ENCODE data around the gene FABP6. TPM values are rescaled to one million over a fixed set of nuclear protein-coding genes. Genes with fewer than 3 reads are reported as not detected.

FABP6 gene
- total RNA-seq, 2 experiments from 2014 or later: not detected

DNA sequence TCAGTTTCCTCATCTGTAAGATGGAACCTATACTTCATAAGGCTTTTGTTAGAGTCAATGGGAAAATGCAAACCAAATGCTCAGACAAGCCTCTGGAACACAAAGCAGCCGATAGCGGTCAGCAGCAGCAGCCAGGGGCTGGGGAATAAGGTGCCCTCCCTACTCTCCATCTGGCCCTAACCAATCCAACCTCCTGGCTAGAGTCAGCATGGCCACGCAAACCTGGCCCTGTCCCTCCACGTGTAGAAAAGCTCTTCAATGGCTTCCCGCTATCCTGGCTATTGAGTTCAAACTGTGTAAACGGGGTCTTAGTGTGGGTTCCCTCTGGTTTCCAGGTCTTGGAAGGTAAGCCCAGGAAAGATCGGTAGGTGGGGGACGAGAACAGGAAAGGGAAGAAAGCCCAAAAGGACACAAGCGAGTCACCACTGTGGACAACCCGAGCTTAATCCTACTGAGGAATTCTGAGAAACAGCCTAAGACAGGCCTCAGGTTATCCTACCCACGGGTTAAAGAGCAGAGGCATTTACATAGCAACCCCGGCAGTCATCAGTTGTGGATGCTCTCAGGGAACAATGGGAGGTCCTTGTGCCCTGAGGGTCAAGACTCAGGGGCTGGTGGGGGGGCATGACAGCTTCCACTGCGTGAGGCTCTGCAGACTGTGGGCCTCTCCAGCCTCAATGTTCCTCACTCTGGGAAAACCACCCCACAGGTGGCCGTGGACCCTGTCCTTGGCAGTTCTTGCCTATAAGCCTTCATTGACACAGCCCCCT, 30.9 kb downstream of the FABP6 start:
- Mint-ChIP-seq H3K9me3 (no peaks in the 10 kb centered on the region), H3K4me3 (no peak overlapping the region), H3K27ac (no peak overlapping the region), H3K27me3 (peaks cover 10% of the 10 kb centered on the region), H3K36me3 (ENCODE audit: low read depth) (no peaks in the 10 kb centered on the region), H3K4me1 (no peaks in the 10 kb centered on the region)
- CTCF ChIA-PET: interaction anchor here (0.9 kb wide), 1 partner anchor 11 kb away, joined by 3 read pairs; no protein-coding TSS in a partner anchor
- no peak for DNase-seq
- POLR2A ChIA-PET: no interaction called here

DNA sequence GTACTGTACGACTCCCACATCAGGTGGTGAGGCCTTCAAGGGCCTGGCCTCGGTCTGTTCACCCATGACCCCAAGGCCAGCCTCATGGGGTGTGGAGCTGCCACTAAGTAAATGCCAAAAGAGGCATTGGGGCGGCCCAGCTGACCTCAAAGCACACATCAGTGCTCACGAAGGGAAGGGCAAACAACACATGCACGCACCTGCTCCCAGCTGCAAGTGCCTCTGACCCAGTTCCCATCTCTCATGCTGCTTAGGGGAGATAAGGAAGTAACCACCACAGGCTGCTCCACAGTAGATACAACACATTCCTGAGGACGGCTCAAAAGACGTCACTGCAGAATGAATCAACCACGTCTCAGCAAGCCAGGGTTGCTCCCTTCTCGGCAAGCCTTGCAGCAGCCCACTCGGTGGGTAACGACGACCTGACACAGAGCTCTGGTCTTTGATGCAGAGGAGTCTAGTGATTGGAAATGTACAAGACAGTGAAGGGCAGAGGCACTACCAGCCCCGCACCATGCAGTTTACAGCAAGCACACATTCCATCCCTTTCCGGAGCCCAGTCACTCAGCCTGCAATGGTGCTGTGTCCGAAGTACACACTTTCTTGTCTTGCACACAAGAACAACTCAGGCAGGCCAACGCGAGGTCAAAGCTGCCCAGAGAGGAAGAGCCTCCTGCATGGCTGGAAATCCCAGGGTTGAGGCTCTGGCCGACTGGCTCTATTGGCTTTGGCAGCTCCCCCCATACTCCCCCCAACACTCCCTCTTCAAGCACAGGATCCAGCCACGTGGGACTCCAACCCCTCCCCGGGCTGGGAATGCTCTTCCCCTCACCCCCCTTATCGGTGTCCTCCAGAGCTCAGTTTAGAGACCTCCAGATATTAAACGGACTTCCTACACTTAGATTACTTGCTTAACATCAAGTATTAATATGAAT, 31.8 kb downstream of the FABP6 start:
- H3K9me3 Mint-ChIP-seq: no peaks in the 10 kb centered on the region
- no peaks in the 10 kb centered on the region for H3K4me1 Mint-ChIP-seq
- H3K27me3 Mint-ChIP-seq: peaks cover 10% of the 10 kb centered on the region
- H3K27ac Mint-ChIP-seq: no peak overlapping the region
- ChIA-PET CTCF (no interaction called here), POLR2A (interaction anchor here (0.7 kb wide), 1 partner anchor 1300 kb away, joined by 3 read pairs; no protein-coding TSS in a partner anchor)
- no peak overlapping the region for H3K4me3 Mint-ChIP-seq
- no peak for DNase-seq
- no peaks in the 10 kb centered on the region for H3K36me3 Mint-ChIP-seq (ENCODE audit: low read depth)

DNA sequence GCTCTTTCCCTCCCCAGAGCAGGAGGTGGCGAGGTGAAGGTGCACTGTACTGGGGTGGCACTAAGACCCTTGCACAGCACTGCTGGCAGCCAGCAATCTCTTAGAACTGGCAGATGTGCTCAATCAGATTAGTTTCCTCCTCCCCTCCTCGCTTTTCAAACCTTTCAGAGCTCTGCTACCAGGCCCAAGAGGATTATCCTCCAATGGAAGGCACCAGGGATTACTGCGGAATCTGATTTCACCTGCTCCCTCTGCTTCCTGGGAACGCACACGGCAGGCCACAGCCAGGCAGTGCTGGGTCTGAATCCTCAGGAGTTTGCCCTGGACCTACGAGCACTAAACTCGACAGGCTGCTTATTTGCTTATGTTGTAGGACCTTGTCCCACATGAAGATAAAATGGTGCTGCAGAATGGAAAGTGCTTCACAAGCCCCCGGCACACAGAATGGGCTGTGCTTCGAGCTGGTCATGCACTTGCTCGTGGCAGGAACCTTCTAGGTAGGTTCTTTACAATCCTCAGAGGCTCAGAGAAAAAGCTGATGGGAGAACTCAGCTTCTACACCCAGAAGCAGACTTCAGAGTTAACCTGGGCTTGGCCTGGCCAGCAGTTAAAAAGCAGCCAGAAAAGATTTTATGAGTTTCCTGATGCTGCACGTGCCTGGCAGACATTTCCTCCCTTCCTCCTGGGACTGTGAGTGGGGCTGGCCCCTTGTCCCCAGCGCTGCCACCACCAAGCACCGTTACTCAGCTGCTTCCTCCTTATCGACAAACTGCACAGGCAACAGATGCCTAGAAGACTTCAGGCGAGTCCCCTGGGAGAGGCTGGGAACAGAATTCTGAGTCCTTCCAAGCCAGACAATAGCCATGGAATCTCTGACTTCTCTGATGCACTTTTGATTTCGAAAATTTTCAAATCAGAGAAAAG, 33.1 kb downstream of the FABP6 start:
- Mint-ChIP-seq H3K27me3 (peaks cover 10% of the 10 kb centered on the region), H3K27ac (no peak overlapping the region), H3K36me3 (ENCODE audit: low read depth) (no peaks in the 10 kb centered on the region), H3K4me3 (no peak overlapping the region), H3K9me3 (no peaks in the 10 kb centered on the region), H3K4me1 (no peaks in the 10 kb centered on the region)
- POLR2A ChIA-PET: interaction anchor here (0.7 kb wide), 1 partner anchor 1301 kb away, joined by 3 read pairs; no protein-coding TSS in a partner anchor
- CTCF ChIA-PET: no interaction called here
- DNase-seq: no peak

DNA sequence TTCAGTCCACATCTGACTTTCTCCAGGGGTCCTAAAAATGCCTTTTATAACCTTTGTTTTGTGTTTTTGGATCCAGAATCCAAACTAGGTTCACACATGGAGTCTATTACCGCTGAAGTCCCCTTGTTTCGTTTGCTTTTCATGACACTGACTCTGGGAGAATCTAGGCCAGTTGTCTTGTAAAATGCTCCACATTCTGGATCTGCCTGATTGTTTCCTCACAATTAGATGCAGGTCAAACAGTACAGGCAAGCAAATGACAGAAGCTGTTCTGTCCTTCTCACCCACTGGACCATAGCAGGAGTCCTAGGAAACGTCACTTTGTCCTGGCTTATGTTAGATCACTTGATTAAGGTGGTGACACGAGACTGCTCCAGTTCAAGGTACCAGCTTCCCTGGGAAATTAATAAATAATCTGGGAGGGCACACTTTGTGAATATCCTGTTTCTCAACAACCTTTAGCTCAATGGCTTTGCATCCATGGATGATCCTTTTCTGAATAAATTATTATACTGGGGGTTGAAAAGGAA, 34.1 kb downstream of the FABP6 start:
- Mint-ChIP-seq H3K4me3 (no peak overlapping the region), H3K27me3 (peaks cover 10% of the 10 kb centered on the region), H3K36me3 (ENCODE audit: low read depth) (no peaks in the 10 kb centered on the region), H3K27ac (no peak overlapping the region), H3K9me3 (no peaks in the 10 kb centered on the region), H3K4me1 (no peaks in the 10 kb centered on the region)
- CTCF ChIA-PET: no interaction called here
- POLR2A ChIA-PET: no interaction called here
- DNase-seq: no peak

DNA sequence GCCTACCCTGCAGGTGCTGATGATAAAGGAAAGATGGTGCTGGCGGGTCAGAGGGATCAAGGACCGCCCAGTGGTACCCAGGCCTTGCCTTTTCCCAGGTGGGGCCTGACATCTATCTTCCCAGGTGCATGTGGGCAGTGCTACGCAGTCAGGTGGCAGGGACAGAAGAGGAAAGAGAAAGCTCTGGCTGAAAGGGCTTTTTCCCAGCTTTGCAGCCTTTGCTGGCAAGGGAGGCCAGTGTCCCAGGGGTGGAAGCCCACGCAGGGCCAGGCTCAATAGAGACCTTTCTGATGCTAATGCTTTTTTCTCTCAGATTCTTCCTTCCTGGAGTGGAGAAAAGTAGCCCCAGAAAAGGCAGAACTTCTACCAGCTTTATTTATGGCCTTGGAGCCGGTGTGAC, 36.7 kb downstream of the FABP6 start:
- no peaks in the 10 kb centered on the region for H3K9me3 Mint-ChIP-seq
- ChIA-PET POLR2A (no interaction called here), CTCF (interaction anchor here (1.2 kb wide), 1 partner anchor 67 kb away, joined by 4 read pairs; no protein-coding TSS in a partner anchor)
- H3K27me3 Mint-ChIP-seq: peaks cover 7% of the 10 kb centered on the region
- no peaks in the 10 kb centered on the region for H3K36me3 Mint-ChIP-seq (ENCODE audit: low read depth)
- no peak for DNase-seq
- no peak overlapping the region for H3K4me3 Mint-ChIP-seq
- no peaks in the 10 kb centered on the region for H3K4me1 Mint-ChIP-seq
- no peak overlapping the region for H3K27ac Mint-ChIP-seq

DNA sequence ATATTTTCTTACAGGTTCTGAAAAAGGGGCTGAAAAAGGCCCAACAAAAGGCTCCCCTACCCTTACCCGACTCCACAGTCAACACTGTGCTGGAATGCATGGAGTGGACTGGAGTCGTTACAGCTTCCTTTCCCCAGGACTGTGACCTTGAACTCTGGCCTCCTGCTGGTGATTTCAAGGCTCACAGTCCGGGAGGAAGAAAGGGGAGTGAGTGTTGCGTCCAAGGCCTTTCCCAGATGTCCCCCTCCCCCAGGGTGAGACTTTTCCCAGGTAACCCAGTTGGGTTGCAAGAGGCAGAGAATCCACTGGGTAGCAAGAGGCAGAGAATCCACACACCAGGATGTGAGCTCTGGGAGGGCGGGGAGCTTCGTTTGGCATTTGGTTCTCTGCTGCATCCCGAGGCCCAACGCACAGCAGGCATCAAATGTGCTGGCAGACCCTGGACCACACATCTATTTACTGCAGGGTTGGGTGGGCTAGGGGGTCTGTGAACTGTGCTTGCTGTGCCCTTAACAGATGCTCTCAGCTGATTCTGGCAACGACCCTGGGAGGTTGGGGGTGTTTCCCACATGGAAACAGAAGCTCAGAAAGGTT, 37.5 kb downstream of the FABP6 start:
- Mint-ChIP-seq H3K27me3 (peaks cover 8% of the 10 kb centered on the region), H3K27ac (no peak overlapping the region), H3K4me3 (no peak overlapping the region), H3K36me3 (ENCODE audit: low read depth) (no peaks in the 10 kb centered on the region), H3K4me1 (no peaks in the 10 kb centered on the region), H3K9me3 (no peaks in the 10 kb centered on the region)
- ChIA-PET POLR2A (no interaction called here), CTCF (interaction anchor here (0.7 kb wide), 1 partner anchor 245 kb away, joined by 3 read pairs; no protein-coding TSS in a partner anchor)
- DNase-seq: no peak

DNA sequence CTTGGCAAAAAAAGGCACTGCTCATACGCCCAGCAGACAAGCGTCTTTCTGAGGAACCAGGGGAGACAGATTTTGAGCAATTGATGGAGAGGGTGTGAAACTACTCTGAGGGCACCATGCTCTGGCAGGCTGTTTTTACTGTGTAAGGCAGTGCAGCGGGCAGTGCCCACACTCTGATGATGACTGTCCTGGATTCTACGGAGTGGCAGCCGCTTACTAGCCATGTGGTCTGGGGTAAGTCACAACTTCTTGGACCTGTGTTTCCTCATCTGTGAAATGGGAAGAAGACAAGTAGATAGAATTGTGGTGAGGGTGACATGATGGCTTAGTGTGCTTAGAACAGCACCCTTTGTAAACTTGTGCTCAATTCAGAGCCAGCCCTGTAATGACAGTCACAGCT, 38.8 kb downstream of the FABP6 start:
- DNase-seq: no peak
- H3K27ac Mint-ChIP-seq: no peak overlapping the region
- ChIA-PET POLR2A (no interaction called here), CTCF (no interaction called here)
- H3K4me1 Mint-ChIP-seq: no peaks in the 10 kb centered on the region
- H3K4me3 Mint-ChIP-seq: no peak overlapping the region
- no peaks in the 10 kb centered on the region for H3K9me3 Mint-ChIP-seq
- H3K36me3 Mint-ChIP-seq (ENCODE audit: low read depth): no peaks in the 10 kb centered on the region
- H3K27me3 Mint-ChIP-seq: peaks cover 4% of the 10 kb centered on the region

DNA sequence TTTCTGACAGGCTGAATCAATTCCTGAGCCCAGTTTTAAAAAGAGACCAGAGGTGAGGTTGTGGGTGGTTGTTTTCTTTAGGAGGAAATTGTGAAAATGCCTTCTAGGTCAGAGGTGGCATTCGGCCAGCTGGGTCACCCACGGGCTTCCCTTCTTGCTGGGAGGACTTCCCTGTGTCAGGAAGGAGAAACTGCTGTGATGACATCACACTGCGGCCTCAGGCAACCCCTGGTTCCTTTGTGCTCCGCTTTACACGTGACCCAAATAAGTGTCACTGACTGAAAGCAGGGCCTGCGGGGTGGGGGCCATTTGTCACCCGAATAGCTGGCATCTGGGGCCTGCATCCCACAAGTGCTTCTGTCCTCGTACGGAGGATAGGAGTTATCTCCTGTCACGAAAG, 39.7 kb downstream of the FABP6 start:
- Mint-ChIP-seq H3K36me3 (ENCODE audit: low read depth) (no peaks in the 10 kb centered on the region), H3K9me3 (no peaks in the 10 kb centered on the region), H3K4me3 (no peak overlapping the region), H3K27me3 (peaks cover 4% of the 10 kb centered on the region), H3K27ac (no peak overlapping the region), H3K4me1 (no peaks in the 10 kb centered on the region)
- POLR2A ChIA-PET: no interaction called here
- CTCF ChIA-PET: no interaction called here
- DNase-seq: no peak

DNA sequence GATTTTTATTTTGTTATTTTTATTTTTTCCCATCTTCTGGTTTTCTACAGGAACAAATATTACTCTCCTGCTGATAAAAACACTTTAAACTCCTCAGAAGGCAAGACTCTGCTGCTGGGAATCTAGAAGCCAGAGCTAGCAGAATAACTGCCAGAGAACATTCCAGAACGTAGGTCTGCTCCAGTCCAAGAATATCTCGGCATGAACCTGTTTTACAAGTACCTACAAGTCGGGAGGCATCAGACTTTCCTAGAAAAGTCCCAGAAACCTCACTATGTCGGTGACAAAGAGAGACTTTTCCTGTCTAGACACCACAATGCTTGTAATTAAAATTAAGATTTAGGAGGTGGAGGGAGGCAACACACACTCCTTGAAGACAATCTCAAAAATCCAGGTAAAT, 41.4 kb downstream of the FABP6 start:
- Mint-ChIP-seq H3K4me3 (no peak overlapping the region), H3K27ac (no peak overlapping the region), H3K27me3 (peaks cover 4% of the 10 kb centered on the region), H3K36me3 (ENCODE audit: low read depth) (no peaks in the 10 kb centered on the region), H3K4me1 (no peaks in the 10 kb centered on the region), H3K9me3 (no peaks in the 10 kb centered on the region)
- ChIA-PET CTCF (no interaction called here), POLR2A (no interaction called here)
- no peak for DNase-seq

DNA sequence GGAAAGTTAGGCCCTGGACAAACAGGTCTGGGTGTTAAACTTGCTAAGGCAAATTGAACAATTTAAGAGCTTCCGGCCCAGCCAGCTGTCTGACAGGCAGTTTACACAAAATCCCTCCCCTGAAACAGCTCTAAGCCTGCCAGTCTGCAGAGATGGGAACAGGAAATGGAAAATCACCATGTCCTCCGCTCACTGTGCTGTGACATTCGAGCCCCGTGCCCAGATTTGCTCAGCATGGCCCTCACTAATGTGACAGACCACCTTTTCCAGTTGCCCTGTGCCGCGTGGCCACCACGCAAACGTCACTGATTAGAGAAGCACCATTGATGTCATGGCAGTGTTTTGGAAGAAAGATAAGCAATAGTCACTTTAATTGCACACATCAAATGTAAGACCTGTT, 42.1 kb downstream of the FABP6 start:
- Mint-ChIP-seq H3K36me3 (ENCODE audit: low read depth) (no peaks in the 10 kb centered on the region), H3K27me3 (peaks cover 4% of the 10 kb centered on the region), H3K4me1 (no peaks in the 10 kb centered on the region), H3K4me3 (no peak overlapping the region), H3K9me3 (no peaks in the 10 kb centered on the region), H3K27ac (no peak overlapping the region)
- ChIA-PET POLR2A (no interaction called here), CTCF (no interaction called here)
- no peak for DNase-seq

DNA sequence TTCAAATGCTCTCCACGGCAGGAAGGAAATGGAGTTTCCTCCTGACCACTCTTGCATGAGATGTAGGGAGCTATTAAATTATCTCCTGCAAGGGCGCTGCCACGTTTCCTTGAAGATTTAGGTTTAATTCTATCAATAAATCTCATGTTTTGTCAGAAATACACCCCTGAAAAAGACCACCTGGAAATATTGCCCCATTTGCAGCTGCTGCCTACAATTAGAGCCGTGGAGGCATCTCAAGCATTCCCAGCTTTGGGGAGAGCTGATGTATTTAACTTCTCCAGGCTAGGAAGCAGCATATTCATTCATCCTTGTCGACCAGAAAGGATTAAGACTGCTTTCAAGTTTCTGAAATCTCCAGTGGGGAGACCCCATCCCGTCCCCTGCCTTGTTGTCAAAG, 42.5 kb downstream of the FABP6 start:
- POLR2A ChIA-PET: no interaction called here
- H3K27ac Mint-ChIP-seq: no peak overlapping the region
- no peaks in the 10 kb centered on the region for H3K9me3 Mint-ChIP-seq

DNA sequence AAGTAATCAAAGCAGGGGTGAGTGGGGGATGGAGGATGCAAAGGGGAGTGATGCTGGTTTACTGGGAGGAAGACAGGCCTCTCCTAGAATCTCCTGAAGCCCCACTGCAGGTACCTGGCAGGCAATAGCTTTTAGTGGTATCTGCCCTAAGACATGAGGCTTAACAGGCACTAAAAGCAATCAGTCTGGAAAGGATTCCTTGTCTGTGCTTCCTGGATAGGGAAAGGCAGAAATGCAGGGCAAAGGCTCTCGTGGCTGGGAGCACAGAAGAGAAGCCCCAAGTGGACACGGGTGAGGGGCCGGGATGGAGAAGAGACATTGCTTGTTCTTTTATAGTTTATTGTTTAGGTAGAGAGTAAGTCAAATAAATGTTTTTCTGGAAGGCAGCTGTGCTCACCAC, 43.0 kb downstream of the FABP6 start:
- ChIA-PET CTCF (no interaction called here), POLR2A (no interaction called here)
- Mint-ChIP-seq H3K27me3 (peaks cover 4% of the 10 kb centered on the region), H3K9me3 (no peaks in the 10 kb centered on the region), H3K36me3 (ENCODE audit: low read depth) (no peaks in the 10 kb centered on the region), H3K4me1 (no peaks in the 10 kb centered on the region), H3K4me3 (no peak overlapping the region), H3K27ac (no peak overlapping the region)
- DNase-seq: no peak

More for the DNA sequence above, 42.5 kb downstream of the FABP6 start:
- Mint-ChIP-seq H3K4me1 (no peaks in the 10 kb centered on the region), H3K4me3 (no peak overlapping the region), H3K36me3 (ENCODE audit: low read depth) (no peaks in the 10 kb centered on the region), H3K27me3 (peaks cover 4% of the 10 kb centered on the region)
- CTCF ChIA-PET: no interaction called here
- DNase-seq: no peak
